H9 (cell line): ENCODE data around the gene UBR2. TPM values are rescaled to one million over a fixed set of nuclear protein-coding genes. Genes with fewer than 3 reads are reported as not detected.

Source experiments
- DNase-seq: peaks from one replicate; pipeline ENCODE4 v3.0.0-alpha.2; 2017
- H2AFZ ChIP-seq: one replicate; pipeline ENCODE4 v1.6.1; 2013; ENCODE audit warnings: mild to moderate bottlenecking, low read length, control low read depth, moderate library complexity
- H2AK5ac ChIP-seq: 2 replicates; pipeline ENCODE4 v1.6.1; 2013; ENCODE audit warnings: low read length, control low read depth, mixed read lengths; ENCODE audit not compliant: insufficient read length
- H2BK120ac ChIP-seq: one replicate; pipeline ENCODE4 v1.6.1; 2013; ENCODE audit warnings: low read depth, mild to moderate bottlenecking, low read length, control low read depth, inconsistent platforms; ENCODE audit not compliant: poor library complexity, severe bottlenecking
- H2BK12ac ChIP-seq: 2 replicates; pipeline ENCODE4 v1.6.1; 2013; ENCODE audit warnings: low read length, control low read depth, mixed read lengths, low read depth; ENCODE audit not compliant: insufficient read length
- H2BK15ac ChIP-seq: 2 replicates; pipeline ENCODE4 v1.6.1; 2013; ENCODE audit warnings: low read depth, low read length, control low read depth
- H2BK20ac ChIP-seq: one replicate; pipeline ENCODE4 v1.6.1; 2013; ENCODE audit warnings: low read depth, mild to moderate bottlenecking, low read length, control low read depth, inconsistent platforms; ENCODE audit not compliant: poor library complexity, severe bottlenecking
- H2BK5ac ChIP-seq: 2 replicates; pipeline ENCODE4 v1.6.1; 2013; ENCODE audit warnings: low read length, control low read depth, mixed read lengths; ENCODE audit not compliant: insufficient read length
- H3K14ac ChIP-seq: 2 replicates; pipeline ENCODE4 v1.6.1; 2013; ENCODE audit warnings: low read length, control low read depth; ENCODE audit not compliant: insufficient read depth
- H3K18ac ChIP-seq: 2 replicates; pipeline ENCODE4 v1.6.1; 2013; ENCODE audit warnings: low read depth, mild to moderate bottlenecking, mixed read lengths, low read length, control low read depth; ENCODE audit not compliant: insufficient read length
- H3K23ac ChIP-seq: 2 replicates; pipeline ENCODE4 v1.6.1; 2013; ENCODE audit warnings: low read length, control low read depth, mixed read lengths, low read depth; ENCODE audit not compliant: insufficient read length
- H3K23me2 ChIP-seq: 2 replicates; pipeline ENCODE4 v1.6.1; 2013; ENCODE audit warnings: low read depth, mild to moderate bottlenecking, mixed read lengths, low read length, control low read depth; ENCODE audit not compliant: insufficient read length, poor library complexity, severe bottlenecking
- H3K27ac ChIP-seq: 2 replicates; pipeline ENCODE4 v1.5.1; 2013; ENCODE audit warnings: low read length, control low read depth, mixed read lengths, low read depth; ENCODE audit not compliant: insufficient read length
- H3K27me3 ChIP-seq: 2 replicates; pipeline ENCODE4 v1.6.1; 2013; ENCODE audit warnings: low read length, control low read depth, inconsistent platforms; ENCODE audit not compliant: insufficient read depth
- H3K4ac ChIP-seq: 2 replicates; pipeline ENCODE4 v1.6.1; 2013; ENCODE audit warnings: low read depth, mild to moderate bottlenecking, control low read depth, inconsistent platforms, low read length, moderate library complexity
- H3K4me1 ChIP-seq: 2 replicates; pipeline ENCODE4 v1.6.1; 2013; ENCODE audit warnings: low read length, control low read depth, inconsistent platforms; ENCODE audit not compliant: insufficient read depth
- H3K4me2 ChIP-seq: 2 replicates; pipeline ENCODE4 v1.6.1; 2013; ENCODE audit warnings: low read length, control low read depth, mixed read lengths; ENCODE audit not compliant: insufficient read length, insufficient read depth
- H3K56ac ChIP-seq: 2 replicates; pipeline ENCODE4 v1.6.1; 2013; ENCODE audit warnings: low read depth, mild to moderate bottlenecking, mixed read lengths, low read length, control low read depth; ENCODE audit not compliant: insufficient read length
- H3K79me1 ChIP-seq: 2 replicates; pipeline ENCODE4 v1.6.1; 2013; ENCODE audit warnings: low read depth, mild to moderate bottlenecking, moderate library complexity, low read length, control low read depth, inconsistent platforms; ENCODE audit not compliant: insufficient read depth, poor library complexity, severe bottlenecking
- H3K79me2 ChIP-seq: 2 replicates; pipeline ENCODE4 v1.6.1; 2013; ENCODE audit warnings: low read length, control low read depth, inconsistent platforms; ENCODE audit not compliant: insufficient read depth
- H3K9ac ChIP-seq: 2 replicates; pipeline ENCODE4 v1.6.1; 2013; ENCODE audit warnings: low read length, control low read depth, mixed read lengths; ENCODE audit not compliant: insufficient read length; ENCODE audit errors: extremely low read depth
- H3K9me3 ChIP-seq: one replicate; pipeline ENCODE4 v1.6.1; 2013; ENCODE audit warnings: low read depth, low read length, inconsistent platforms; ENCODE audit not compliant: control insufficient read depth
- H3T11ph ChIP-seq: one replicate; pipeline ENCODE4 v1.6.1; 2013; ENCODE audit warnings: mild to moderate bottlenecking, low read length, control low read depth, inconsistent platforms
- H4K20me1 ChIP-seq: one replicate; pipeline ENCODE4 v1.6.1; 2013; ENCODE audit not compliant: control insufficient read depth, insufficient read length, insufficient read depth
- H4K5ac ChIP-seq: 2 replicates; pipeline ENCODE4 v1.6.1; 2013; ENCODE audit warnings: low read depth, mild to moderate bottlenecking, mixed read lengths, low read length, control low read depth; ENCODE audit not compliant: insufficient read length
- H4K8ac ChIP-seq: replicated peaks from 2 replicates; pipeline ENCODE4 v1.6.1; 2013; ENCODE audit warnings: low read length, control low read depth, mixed read lengths, low read depth; ENCODE audit not compliant: insufficient read length
- H4K91ac ChIP-seq: 2 replicates; pipeline ENCODE4 v1.6.1; 2013; ENCODE audit warnings: low read depth, mild to moderate bottlenecking, moderate library complexity, mixed read lengths, low read length, control low read depth; ENCODE audit not compliant: insufficient read length
- H3K27ac Mint-ChIP-seq, 3 experiments: 2 replicates in 2 of 3; 3 replicates in 1 of 3; pipeline ENCODE4 v1.8.0; 2020 to 2021; ENCODE audit warnings: mixed read lengths in 3 of 3, mild to moderate bottlenecking in 1 of 3, moderate library complexity in 1 of 3
- H3K27me3 Mint-ChIP-seq: 2 replicates; pipeline ENCODE4 v1.8.0; 2021; ENCODE audit warnings: low read depth, mild to moderate bottlenecking, moderate library complexity, mixed read lengths
- H3K36me3 Mint-ChIP-seq, 3 experiments: 2 replicates in 2 of 3; 3 replicates in 1 of 3; pipeline ENCODE4 v1.8.0; 2020 to 2021; ENCODE audit warnings: low read depth in 3 of 3, mixed read lengths in 3 of 3; ENCODE audit not compliant: insufficient read depth in 1 of 3
- H3K4me1 Mint-ChIP-seq, 2 experiments: 2 replicates each; pipeline ENCODE4 v1.8.0; 2020; ENCODE audit warnings: mixed read lengths in 2 of 2
- H3K4me3 Mint-ChIP-seq, 2 experiments: 2 replicates in 1 of 2; 3 replicates in 1 of 2; pipeline ENCODE4 v1.8.0; 2020 to 2021; ENCODE audit warnings: mild to moderate bottlenecking in 2 of 2, mixed read lengths in 2 of 2, moderate library complexity in 1 of 2
- H3K9me3 Mint-ChIP-seq, 2 experiments: 2 replicates in 1 of 2; 3 replicates in 1 of 2; pipeline ENCODE4 v1.8.0; 2020; ENCODE audit warnings: mild to moderate bottlenecking in 2 of 2, mixed read lengths in 2 of 2, moderate library complexity in 1 of 2
- CTCF ChIP-seq: fragments of 200-600 bp; sonication (generic); conservative IDR thresholded peaks from 3 replicates; pipeline ENCODE4 v1.8.0; 2021; ENCODE audit warnings: antibody characterized with exemption, mild to moderate bottlenecking
- WGBS: extraction: QIAGEN DNeasy Blood & Tissue Kit; methylation state at CpG from one replicate; pipeline ENCODE4 v1.1.7; 2013; ENCODE audit warnings: missing lambda C conversion rate, low lambda C conversion rate, mixed read lengths; ENCODE audit not compliant: insufficient read length; ENCODE audit errors: extremely low coverage; 5-methylcytosine and 5-hydroxymethylcytosine counted together
- total RNA-seq: library from RNA; stranded (reverse); gene quantifications from 2 replicates; pipeline ENCODE4 v1.2.1, GENCODE V29; 2021

The UBR2 gene
- total RNA-seq, 1 experiment from 2014 or later = 18.7 TPM

GRCh38 chr6:42740725-42741124 lies 176.9 kb downstream of the UBR2 start:
- Histone ChIP-seq H3K4me1 (no peaks in the 10 kb centered on the region), H4K20me1 (no peaks in the 10 kb centered on the region), H3K27me3 (no peaks in the 10 kb centered on the region), H3K4me2 (no peak overlapping the region), H3K14ac (no peak overlapping the region), H4K91ac (no peak overlapping the region), H3K18ac (no peak overlapping the region), H3K23me2 (peaks cover 11% of the 10 kb centered on the region), H3K27ac (no peak overlapping the region), H2BK20ac (no peak overlapping the region), H2BK120ac (no peak overlapping the region), H2BK12ac (no peak overlapping the region), H3K56ac (no peak overlapping the region), H2BK5ac (no peak overlapping the region), H3K4ac (no peak overlapping the region), H2BK15ac (no peak overlapping the region), H2AFZ (no peak overlapping the region), H2AK5ac (no peak overlapping the region), H3T11ph (no peak overlapping the region), H3K9ac (no peak overlapping the region), H4K8ac (no peak overlapping the region), H3K23ac (no peak overlapping the region), H3K79me2 (peaks cover 6% of the 10 kb centered on the region; the same call in 1 of the 2 replicates), H4K5ac (no peak overlapping the region), H3K79me1 (peaks cover 8% of the 10 kb centered on the region), H3K9me3 (no peaks in the 10 kb centered on the region)
- no peak overlapping the region for H3K27ac Mint-ChIP-seq
- no peak overlapping the region for H3K4me3 Mint-ChIP-seq
- no CpG with 5 or more reads among the region's 3 CpGs for WGBS
- no peak for TF ChIP-seq CTCF
- H3K36me3 Mint-ChIP-seq = peaks cover under 1 to 2% (median 1%) of the 10 kb centered on the region in 3 experiments; a peak in 6 of 7 replicates
- H3K27me3 Mint-ChIP-seq = peaks cover 6% of the 10 kb centered on the region
- H3K4me1 Mint-ChIP-seq = peaks cover 6 to 9% of the 10 kb centered on the region in 2 experiments
- no peaks in the 10 kb centered on the region for H3K9me3 Mint-ChIP-seq
- no peak for DNase-seq
